LNCaP clone FGC (cell line): ENCODE measurements around the gene SLC25A34.

Experiments
- DNase-seq: peaks from one replicate; pipeline ENCODE4 v3.0.0-alpha.2; 2011; ENCODE audit warnings: low read depth
- H3K4me3 ChIP-seq: 2 replicates; pipeline ENCODE4 v1.5.1; 2011; ENCODE audit warnings: mild to moderate bottlenecking, low read depth, low read length, control low read depth
- CTCF ChIP-seq: IDR thresholded peaks from 2 replicates; pipeline ENCODE4 v1.5.1; 2012; ENCODE audit warnings: mild to moderate bottlenecking; ENCODE audit not compliant: control insufficient read depth, insufficient read depth; ENCODE audit errors: extremely low read depth

The SLC25A34 gene

GRCh38 chr1:15744122-15744679 is 8.1 kb downstream of the SLC25A34 start:
- DNase-seq: no peak
- no peak for TF ChIP-seq CTCF

GRCh38 chr1:15747378-15747777 is 11.3 kb downstream of the SLC25A34 start:
- TF ChIP-seq CTCF: no peak
- DNase-seq: no peak
- no peak overlapping the region for H3K4me3 ChIP-seq

More at GRCh38 chr1:15744122-15744679, 8.1 kb downstream of the SLC25A34 start:
- no peak overlapping the region for H3K4me3 ChIP-seq

- no peak for TF ChIP-seq CTCF
- no peak for DNase-seq
- H3K4me3 ChIP-seq: no peak overlapping the region
Measured at GRCh38 chr1:15748264-15748663, 12.2 kb downstream of the SLC25A34 start.

GRCh38 chr1:15748690-15749398 is 12.8 kb downstream of the SLC25A34 start:
- no peak for TF ChIP-seq CTCF
- no peak for DNase-seq
- no peak overlapping the region for H3K4me3 ChIP-seq

GRCh38 chr1:15749399-15750291 is 13.6 kb downstream of the SLC25A34 start:
- no peak for TF ChIP-seq CTCF
- DNase-seq: no peak
- H3K4me3 ChIP-seq: no peak overlapping the region

- no peak overlapping the region for H3K4me3 ChIP-seq
- no peak for DNase-seq
- no peak for TF ChIP-seq CTCF
Measured at GRCh38 chr1:15750924-15751323, 14.9 kb downstream of the SLC25A34 start.
